ENCODE results near the gene KCNQ1OT1.

KCNQ1OT1 gene

DNA sequence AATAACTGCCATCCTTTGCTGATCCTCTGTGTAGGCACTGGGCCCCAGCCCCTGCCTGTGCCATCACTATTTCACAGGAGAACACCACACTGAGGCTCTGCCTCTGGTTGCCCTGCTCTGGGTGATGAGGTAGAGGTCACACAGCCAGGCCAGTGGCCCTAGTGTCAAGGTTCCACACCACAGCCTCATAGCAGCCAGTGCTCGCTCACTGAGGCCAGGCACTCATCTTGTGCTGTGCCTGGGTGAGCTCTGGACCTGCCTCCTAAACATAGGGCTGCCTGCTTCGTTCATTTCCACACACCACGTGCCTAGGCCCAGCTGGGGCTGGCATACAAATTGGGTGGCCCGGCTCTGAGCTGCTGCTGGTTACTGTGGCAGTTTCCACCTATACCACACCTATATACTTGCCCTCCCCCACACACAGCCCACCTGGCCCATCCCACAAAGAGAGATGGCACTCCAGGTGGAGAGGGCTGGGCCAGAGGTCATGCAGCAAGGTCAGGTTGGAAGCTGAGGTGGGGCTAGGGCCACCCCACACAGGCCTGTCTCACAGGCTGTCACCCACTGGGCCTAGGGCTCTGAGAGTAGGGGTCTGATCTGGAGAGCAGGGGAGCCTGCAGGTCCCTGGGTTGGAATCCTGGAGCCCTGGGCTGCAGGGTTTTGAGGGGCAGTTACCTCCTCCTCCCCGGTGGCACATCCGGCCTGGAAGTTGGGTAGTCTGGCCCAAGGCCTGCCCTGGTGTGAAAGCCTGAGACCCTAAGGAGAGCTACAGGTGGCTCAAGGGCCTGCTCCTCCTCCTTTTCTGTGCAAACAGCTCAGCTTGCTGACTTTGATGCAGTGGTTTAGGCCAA, 11.2 kb downstream of the KCNQ1OT1 start:
- Histone ChIP-seq H3K36me3 (ENCODE audit: control insufficient read depth, insufficient read depth, low read length) (peaks cover 11% of the 10 kb centered on the region; the same call in 1 of the 2 replicates), H3K27me3 (ENCODE audit: control insufficient read depth, insufficient read depth, low read length) (no peaks in the 10 kb centered on the region), H3K4me3 (ENCODE audit: low read depth, low read length) (no peak overlapping the region), H3K9ac (ENCODE audit: low read depth, low read length) (no peak overlapping the region), H3K9me3 (ENCODE audit: control insufficient read depth, insufficient read depth, low read length) (no peaks in the 10 kb centered on the region), H3K4me1 (ENCODE audit: control insufficient read depth, insufficient read depth, low read length) (peaks cover 53% of the 10 kb centered on the region), H3K27ac (ENCODE audit: low read depth, low read length) (no peak overlapping the region)

DNA sequence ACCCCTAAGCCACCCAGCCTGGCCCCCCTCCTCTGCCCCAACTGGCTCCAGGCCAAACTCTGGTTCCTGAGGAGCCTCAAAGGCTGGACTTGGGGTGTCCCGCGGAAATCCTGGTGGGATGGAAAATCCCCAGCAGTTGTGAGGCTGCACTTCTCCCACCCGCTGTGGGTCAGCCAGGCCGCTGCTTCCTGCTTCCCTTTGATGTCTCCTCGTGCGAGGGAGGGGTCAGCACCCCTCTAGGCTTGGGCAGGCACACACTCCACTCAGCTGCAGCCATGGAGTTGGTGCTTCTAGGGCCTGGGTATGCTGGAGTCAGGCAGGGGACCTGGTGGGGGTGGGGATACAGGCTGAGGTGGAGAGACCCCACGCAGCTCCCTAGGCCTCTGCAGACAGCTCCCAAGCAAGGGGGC, 12.0 kb downstream of the KCNQ1OT1 start:
- H3K36me3 ChIP-seq (ENCODE audit: control insufficient read depth, insufficient read depth, low read length) = peaks cover 11% of the 10 kb centered on the region; the same call in 1 of the 2 replicates
- H3K4me1 ChIP-seq (ENCODE audit: control insufficient read depth, insufficient read depth, low read length) = peaks cover 55% of the 10 kb centered on the region
- H3K27me3 ChIP-seq (ENCODE audit: control insufficient read depth, insufficient read depth, low read length) = no peaks in the 10 kb centered on the region
- no peak overlapping the region for H3K9ac ChIP-seq (ENCODE audit: low read depth, low read length)
- no peaks in the 10 kb centered on the region for H3K9me3 ChIP-seq (ENCODE audit: control insufficient read depth, insufficient read depth, low read length)
- H3K4me3 ChIP-seq (ENCODE audit: low read depth, low read length) = no peak overlapping the region
- H3K27ac ChIP-seq (ENCODE audit: low read depth, low read length) = no peak overlapping the region

- Histone ChIP-seq H3K4me3 (ENCODE audit: low read depth, low read length) (no peak overlapping the region), H3K4me1 (ENCODE audit: control insufficient read depth, insufficient read depth, low read length) (peaks cover 52% of the 10 kb centered on the region), H3K27ac (ENCODE audit: low read depth, low read length) (no peak overlapping the region)
Measured at GRCh38 chr11:2687223-2687530, 12.6 kb downstream of the KCNQ1OT1 start.

GRCh38 chr11:2686360-2687222, 13.2 kb downstream of the KCNQ1OT1 start:
- Histone ChIP-seq H3K9ac (ENCODE audit: low read depth, low read length) (no peak overlapping the region), H3K4me1 (ENCODE audit: control insufficient read depth, insufficient read depth, low read length) (peaks cover 46% of the 10 kb centered on the region), H3K9me3 (ENCODE audit: control insufficient read depth, insufficient read depth, low read length) (no peaks in the 10 kb centered on the region), H3K27ac (ENCODE audit: low read depth, low read length) (no peak overlapping the region), H3K36me3 (ENCODE audit: control insufficient read depth, insufficient read depth, low read length) (peaks cover 11% of the 10 kb centered on the region; the same call in 1 of the 2 replicates), H3K4me3 (ENCODE audit: low read depth, low read length) (no peak overlapping the region), H3K27me3 (ENCODE audit: control insufficient read depth, insufficient read depth, low read length) (no peaks in the 10 kb centered on the region)

More at GRCh38 chr11:2687223-2687530, 12.6 kb downstream of the KCNQ1OT1 start:
- Histone ChIP-seq H3K36me3 (ENCODE audit: control insufficient read depth, insufficient read depth, low read length) (peaks cover 11% of the 10 kb centered on the region; the same call in 1 of the 2 replicates), H3K9ac (ENCODE audit: low read depth, low read length) (no peak overlapping the region), H3K9me3 (ENCODE audit: control insufficient read depth, insufficient read depth, low read length) (no peaks in the 10 kb centered on the region), H3K27me3 (ENCODE audit: control insufficient read depth, insufficient read depth, low read length) (no peaks in the 10 kb centered on the region)

GRCh38 chr11:2685566-2686359, 14.0 kb downstream of the KCNQ1OT1 start:
- no peaks in the 10 kb centered on the region for H3K9me3 ChIP-seq (ENCODE audit: control insufficient read depth, insufficient read depth, low read length)
- H3K27me3 ChIP-seq (ENCODE audit: control insufficient read depth, insufficient read depth, low read length) = no peaks in the 10 kb centered on the region
- no peak overlapping the region for H3K4me3 ChIP-seq (ENCODE audit: low read depth, low read length)
- peaks cover 38% of the 10 kb centered on the region for H3K4me1 ChIP-seq (ENCODE audit: control insufficient read depth, insufficient read depth, low read length)
- H3K27ac ChIP-seq (ENCODE audit: low read depth, low read length) = no peak overlapping the region
- no peak overlapping the region for H3K9ac ChIP-seq (ENCODE audit: low read depth, low read length)
- peaks cover 11% of the 10 kb centered on the region; the same call in 1 of the 2 replicates for H3K36me3 ChIP-seq (ENCODE audit: control insufficient read depth, insufficient read depth, low read length)

DNA sequence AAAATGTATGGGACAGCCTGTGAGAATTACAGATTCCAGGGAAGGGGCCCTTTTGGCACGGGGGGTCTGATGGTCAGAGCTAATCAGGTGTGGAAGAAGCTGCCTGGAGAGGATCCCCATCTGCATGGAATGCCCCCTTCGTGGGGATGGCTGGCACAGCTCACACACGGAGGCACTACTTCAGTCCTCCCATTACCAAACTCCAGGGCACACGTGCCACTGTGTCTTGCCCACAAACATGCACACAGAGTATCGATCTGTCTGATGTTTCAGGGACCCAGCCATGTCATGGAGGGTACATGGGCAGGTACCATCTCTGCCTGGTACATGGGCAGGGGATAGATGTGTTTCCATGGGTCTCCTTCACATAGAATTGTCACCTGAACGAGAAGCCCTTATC, 14.7 kb downstream of the KCNQ1OT1 start:
- Histone ChIP-seq H3K27ac (ENCODE audit: low read depth, low read length) (no peak overlapping the region), H3K4me1 (ENCODE audit: control insufficient read depth, insufficient read depth, low read length) (peaks cover 31% of the 10 kb centered on the region), H3K9me3 (ENCODE audit: control insufficient read depth, insufficient read depth, low read length) (no peaks in the 10 kb centered on the region), H3K36me3 (ENCODE audit: control insufficient read depth, insufficient read depth, low read length) (peaks cover 11% of the 10 kb centered on the region; the same call in 1 of the 2 replicates), H3K27me3 (ENCODE audit: control insufficient read depth, insufficient read depth, low read length) (no peaks in the 10 kb centered on the region), H3K9ac (ENCODE audit: low read depth, low read length) (no peak overlapping the region), H3K4me3 (ENCODE audit: low read depth, low read length) (no peak overlapping the region)

DNA sequence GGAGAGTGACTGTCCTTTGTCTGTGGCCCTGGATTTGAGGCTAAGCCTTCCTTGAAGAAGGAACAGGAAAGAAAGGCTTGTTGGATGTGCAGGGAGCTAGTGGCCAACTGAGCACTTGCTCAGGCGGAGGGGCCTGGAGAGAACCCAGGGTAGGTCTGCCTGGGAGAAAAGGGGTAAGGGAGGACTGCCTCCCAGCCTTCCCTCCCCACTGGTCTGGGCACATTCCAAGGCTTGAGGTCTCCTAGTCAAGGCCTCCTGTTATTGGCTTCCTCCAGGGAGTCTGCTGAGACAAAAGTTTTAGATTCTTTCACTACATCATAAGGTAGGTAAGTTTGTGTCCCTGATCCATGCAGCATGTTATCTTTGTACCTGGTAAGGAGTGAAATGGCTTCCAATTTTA, 15.2 kb downstream of the KCNQ1OT1 start:
- Histone ChIP-seq H3K4me3 (ENCODE audit: low read depth, low read length) (no peak overlapping the region), H3K4me1 (ENCODE audit: control insufficient read depth, insufficient read depth, low read length) (peaks cover 26% of the 10 kb centered on the region), H3K36me3 (ENCODE audit: control insufficient read depth, insufficient read depth, low read length) (peaks cover 11% of the 10 kb centered on the region; the same call in 1 of the 2 replicates), H3K27me3 (ENCODE audit: control insufficient read depth, insufficient read depth, low read length) (no peaks in the 10 kb centered on the region), H3K27ac (ENCODE audit: low read depth, low read length) (no peak overlapping the region), H3K9me3 (ENCODE audit: control insufficient read depth, insufficient read depth, low read length) (no peaks in the 10 kb centered on the region), H3K9ac (ENCODE audit: low read depth, low read length) (no peak overlapping the region)

DNA sequence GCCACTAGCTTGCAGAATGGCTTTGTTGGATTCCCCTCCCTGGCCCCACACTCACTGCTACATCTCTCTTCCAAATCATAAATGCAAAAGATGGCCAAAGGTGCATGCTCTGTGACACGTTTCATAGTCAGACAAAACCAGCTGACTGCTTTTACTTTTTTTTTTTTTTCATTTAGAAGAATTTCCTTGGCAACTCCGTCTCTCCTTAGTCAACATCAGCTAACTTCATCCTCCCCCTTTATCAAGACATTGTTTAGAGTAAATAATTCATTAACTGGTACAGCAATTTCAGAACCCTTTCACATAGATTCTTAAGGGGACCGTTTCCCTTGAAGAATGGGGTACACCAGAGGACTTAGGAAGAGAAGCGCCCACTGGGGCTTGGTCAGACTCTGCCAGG, 16.0 kb downstream of the KCNQ1OT1 start:
- peaks cover 11% of the 10 kb centered on the region; the same call in 1 of the 2 replicates for H3K36me3 ChIP-seq (ENCODE audit: control insufficient read depth, insufficient read depth, low read length)

DNA sequence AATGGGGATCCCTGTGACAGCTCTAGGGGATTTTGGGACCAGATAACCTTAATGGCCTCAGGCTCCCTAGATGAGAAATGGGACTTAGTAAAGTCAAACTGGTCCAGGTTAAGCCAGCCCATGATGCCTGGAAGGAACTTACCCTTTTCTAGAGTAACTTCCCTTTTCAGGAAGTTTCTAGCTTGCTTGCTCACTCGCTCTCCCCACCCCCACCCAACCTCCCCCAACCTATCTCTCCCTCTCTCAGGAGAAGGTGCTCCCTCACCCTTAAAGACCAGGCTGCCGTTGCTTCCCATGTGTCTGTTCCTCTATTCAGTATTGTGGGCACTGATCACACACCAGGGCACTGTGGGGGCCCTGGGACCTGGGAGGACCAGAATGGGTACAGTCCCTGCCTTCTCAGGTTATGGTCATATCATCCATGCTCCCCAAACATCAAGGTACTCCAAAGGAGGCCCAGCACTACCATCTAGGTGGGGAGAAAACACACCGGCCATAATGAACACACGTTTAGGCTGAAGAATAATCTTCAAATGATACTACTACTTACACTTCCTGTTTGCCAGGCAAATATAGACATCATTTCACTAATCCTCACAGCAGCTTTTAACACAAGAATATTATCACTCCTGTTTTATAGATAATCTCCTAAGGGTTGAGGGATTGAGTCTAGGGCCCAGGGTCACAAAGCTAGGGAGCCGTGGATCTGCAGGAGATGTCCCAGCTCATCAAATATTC, 18.2 kb downstream of the KCNQ1OT1 start:
- no peak overlapping the region for H3K4me3 ChIP-seq (ENCODE audit: low read depth, low read length)
- no peak overlapping the region for H3K27ac ChIP-seq (ENCODE audit: low read depth, low read length)
- H3K36me3 ChIP-seq (ENCODE audit: control insufficient read depth, insufficient read depth, low read length) = peaks cover 6% of the 10 kb centered on the region; the same call in 1 of the 2 replicates
- H3K4me1 ChIP-seq (ENCODE audit: control insufficient read depth, insufficient read depth, low read length) = peaks cover 14% of the 10 kb centered on the region
- no peaks in the 10 kb centered on the region for H3K9me3 ChIP-seq (ENCODE audit: control insufficient read depth, insufficient read depth, low read length)
- H3K9ac ChIP-seq (ENCODE audit: low read depth, low read length) = no peak overlapping the region
- no peaks in the 10 kb centered on the region for H3K27me3 ChIP-seq (ENCODE audit: control insufficient read depth, insufficient read depth, low read length)

More for the DNA sequence above, 16.0 kb downstream of the KCNQ1OT1 start:
- Histone ChIP-seq H3K27me3 (ENCODE audit: control insufficient read depth, insufficient read depth, low read length) (no peaks in the 10 kb centered on the region), H3K4me3 (ENCODE audit: low read depth, low read length) (no peak overlapping the region), H3K27ac (ENCODE audit: low read depth, low read length) (no peak overlapping the region), H3K4me1 (ENCODE audit: control insufficient read depth, insufficient read depth, low read length) (peaks cover 22% of the 10 kb centered on the region), H3K9ac (ENCODE audit: low read depth, low read length) (no peak overlapping the region), H3K9me3 (ENCODE audit: control insufficient read depth, insufficient read depth, low read length) (no peaks in the 10 kb centered on the region)
